Naive B cell (primary cell): ENCODE results near the gene SMAD3. TPM values are rescaled to one million over a fixed set of nuclear protein-coding genes. Genes with fewer than 3 reads are reported as not detected.
A peak's percentile ranks its signal among the peaks of the same experiment; 100 is the strongest.

ENCODE experiments used
- ATAC-seq, 2 donors: fragments of 150-1000 bp; cut with Tn5 transposase; 2 replicates each; pipeline ENCODE4 v1.10.0; 2021; ENCODE audit warnings: low read depth in 2 of 2, mild to moderate bottlenecking in 2 of 2, moderate library complexity in 2 of 2
- DNase-seq: peaks from one replicate; pipeline ENCODE4 v3.0.0; 2022
- H3K27ac Mint-ChIP-seq, 6 donors: one replicate each; pipeline ENCODE4 v1.8.0; 2020 to 2022; ENCODE audit warnings: mild to moderate bottlenecking in 6 of 6, mixed read lengths in 6 of 6, moderate library complexity in 5 of 6, inconsistent platforms in 2 of 6
- H3K27me3 Mint-ChIP-seq, 3 donors: one replicate each; pipeline ENCODE4 v1.8.0; 2021 to 2022; ENCODE audit warnings: mixed read lengths in 3 of 3, mild to moderate bottlenecking in 1 of 3
- H3K36me3 Mint-ChIP-seq, 2 donors: one replicate each; pipeline ENCODE4 v1.8.0; 2020 to 2022; ENCODE audit warnings: mixed read lengths in 2 of 2, inconsistent platforms in 1 of 2, mild to moderate bottlenecking in 1 of 2
- H3K4me1 Mint-ChIP-seq, 3 donors: one replicate each; pipeline ENCODE4 v1.8.0; 2020 to 2022; ENCODE audit warnings: mixed read lengths in 3 of 3, inconsistent platforms in 1 of 3, mild to moderate bottlenecking in 1 of 3, moderate library complexity in 1 of 3
- H3K4me3 Mint-ChIP-seq, 8 donors: one replicate each; pipeline ENCODE4 v1.8.0; 2020 to 2022; ENCODE audit warnings: mild to moderate bottlenecking in 8 of 8, mixed read lengths in 8 of 8, moderate library complexity in 8 of 8, inconsistent platforms in 2 of 8
- H3K9me3 Mint-ChIP-seq, 7 donors: one replicate each; pipeline ENCODE4 v1.8.0; 2020 to 2022; ENCODE audit warnings: mixed read lengths in 7 of 7, mild to moderate bottlenecking in 5 of 7, inconsistent platforms in 2 of 7, moderate library complexity in 1 of 7
- polyA plus RNA-seq, 6 donors: library from polyadenylated mRNA; unstranded; fragments of 300-500 nt; fragmentation: Illumina TruSeq; gene quantifications; one replicate each; pipeline ENCODE4 v1.2.3, GENCODE V29; 2021; ENCODE audit warnings: low read depth in 6 of 6

The SMAD3 gene
- polyA plus RNA-seq, 6 donors from 2014 or later, result 34.7 to 68.7 (median 38.0) TPM

GRCh38 chr15:67082007-67082536 is 16.7 kb downstream of the SMAD3 start:
- DNase-seq, result peak; percentile 64
- peak; percentile 16 to 17 for ATAC-seq

GRCh38 chr15:67083135-67083762 is 17.8 kb downstream of the SMAD3 start:
- DNase-seq, result peak; percentile 55

More at GRCh38 chr15:67082007-67082536, 16.7 kb downstream of the SMAD3 start:
- peak overlapping the region in 5 of 6 donors; percentile 98 to 99 (median 98) for H3K27ac Mint-ChIP-seq
- H3K4me1 Mint-ChIP-seq, result peaks cover 85 to 99% (median 92%) of the 10 kb centered on the region in 3 donors
- H3K9me3 Mint-ChIP-seq, result peaks cover 0 to 4% (median 0%) of the 10 kb centered on the region in 7 donors
- no peaks in the 10 kb centered on the region for H3K27me3 Mint-ChIP-seq
- peak overlapping the region; percentile 77 to 95 (median 88) for H3K4me3 Mint-ChIP-seq
- peaks cover 0 to 4% of the 10 kb centered on the region in 2 donors for H3K36me3 Mint-ChIP-seq

GRCh38 chr15:67084561-67084960 is 19.2 kb downstream of the SMAD3 start:
- Mint-ChIP-seq H3K27me3 (no peaks in the 10 kb centered on the region), H3K27ac (peak overlapping the region in 5 of 6 donors; percentile 98 to 99 (median 98)), H3K4me3 (peak overlapping the region; percentile 77 to 95 (median 88)), H3K4me1 (peaks cover 88 to 99% (median 96%) of the 10 kb centered on the region in 3 donors), H3K9me3 (peaks cover 0 to 4% (median 0%) of the 10 kb centered on the region in 7 donors), H3K36me3 (peaks cover 0 to 3% of the 10 kb centered on the region in 2 donors)
- no peak for ATAC-seq
- no peak for DNase-seq

More at GRCh38 chr15:67083135-67083762, 17.8 kb downstream of the SMAD3 start:
- ATAC-seq, result peak in 1 of 2 donors; percentile 9
- Mint-ChIP-seq H3K27me3 (no peaks in the 10 kb centered on the region), H3K4me3 (peak overlapping the region; percentile 77 to 95 (median 88)), H3K9me3 (peaks cover 0 to 4% (median 0%) of the 10 kb centered on the region in 7 donors), H3K4me1 (peaks cover 85 to 99% (median 92%) of the 10 kb centered on the region in 3 donors), H3K27ac (peak overlapping the region in 5 of 6 donors; percentile 98 to 99 (median 98)), H3K36me3 (peaks cover 0 to 4% of the 10 kb centered on the region in 2 donors)

GRCh38 chr15:67085237-67085817 is 19.9 kb downstream of the SMAD3 start:
- H3K4me3 Mint-ChIP-seq, result peak overlapping the region; percentile 54 to 95 (median 86)
- H3K4me1 Mint-ChIP-seq, result peaks cover 86 to 99% (median 96%) of the 10 kb centered on the region in 3 donors
- no peak for DNase-seq
- no peaks in the 10 kb centered on the region for H3K27me3 Mint-ChIP-seq
- peak overlapping the region in 5 of 6 donors; percentile 92 to 99 (median 98) for H3K27ac Mint-ChIP-seq
- H3K36me3 Mint-ChIP-seq, result no peaks in the 10 kb centered on the region
- peaks cover 0 to 4% (median 0%) of the 10 kb centered on the region in 7 donors for H3K9me3 Mint-ChIP-seq
- no peak for ATAC-seq

- DNase-seq (peak; percentile 68), ATAC-seq (peak; percentile 30 to 31)
- Mint-ChIP-seq H3K36me3 (no peaks in the 10 kb centered on the region), H3K4me3 (peak overlapping the region; percentile 54 to 95 (median 86)), H3K9me3 (peaks cover 0 to 4% (median 0%) of the 10 kb centered on the region in 7 donors), H3K27ac (peak overlapping the region in 5 of 6 donors; percentile 84 to 99 (median 98)), H3K27me3 (no peaks in the 10 kb centered on the region), H3K4me1 (peaks cover 86 to 99% (median 96%) of the 10 kb centered on the region in 3 donors)
Measured at GRCh38 chr15:67085818-67086636, 20.6 kb downstream of the SMAD3 start.

- peaks cover 86 to 99% (median 96%) of the 10 kb centered on the region in 3 donors for H3K4me1 Mint-ChIP-seq
- no peaks in the 10 kb centered on the region for H3K36me3 Mint-ChIP-seq
- no peaks in the 10 kb centered on the region for H3K27me3 Mint-ChIP-seq
- H3K27ac Mint-ChIP-seq, result peak overlapping the region in 5 of 6 donors; percentile 84 to 99 (median 98)
- H3K4me3 Mint-ChIP-seq, result peak overlapping the region; percentile 54 to 95 (median 86)
- DNase-seq, result no peak
- peaks cover 0 to 4% (median 0%) of the 10 kb centered on the region in 7 donors for H3K9me3 Mint-ChIP-seq
- ATAC-seq, result no peak
Measured at GRCh38 chr15:67086637-67086914, 21.2 kb downstream of the SMAD3 start.

GRCh38 chr15:67087507-67088172 is 22.2 kb downstream of the SMAD3 start:
- Mint-ChIP-seq H3K27ac (peak overlapping the region in 5 of 6 donors; percentile 49 to 99 (median 80)), H3K9me3 (peaks cover 0 to 4% (median 0%) of the 10 kb centered on the region in 7 donors), H3K36me3 (no peaks in the 10 kb centered on the region), H3K4me1 (peaks cover 85 to 100% (median 97%) of the 10 kb centered on the region in 3 donors), H3K4me3 (peak overlapping the region in 7 of 8 donors; percentile 32 to 95 (median 88)), H3K27me3 (no peaks in the 10 kb centered on the region)
- no peak for ATAC-seq
- no peak for DNase-seq

- Mint-ChIP-seq H3K9me3 (no peaks in the 10 kb centered on the region), H3K27ac (peak overlapping the region in 5 of 6 donors; percentile 70 to 98 (median 75)), H3K4me3 (peak overlapping the region in 7 of 8 donors; percentile 33 to 78 (median 69)), H3K4me1 (peaks cover 87 to 100% (median 97%) of the 10 kb centered on the region in 3 donors), H3K36me3 (no peaks in the 10 kb centered on the region), H3K27me3 (no peaks in the 10 kb centered on the region)
- no peak for DNase-seq
- ATAC-seq, result no peak
Measured at GRCh38 chr15:67089217-67090193, 24.1 kb downstream of the SMAD3 start.

GRCh38 chr15:67090297-67091070 is 25.1 kb downstream of the SMAD3 start:
- ATAC-seq (no peak), DNase-seq (no peak)
- Mint-ChIP-seq H3K27ac (peak overlapping the region in 5 of 6 donors; percentile 70 to 99 (median 97)), H3K4me1 (peaks cover 84 to 100% (median 99%) of the 10 kb centered on the region in 3 donors), H3K27me3 (no peaks in the 10 kb centered on the region), H3K36me3 (no peaks in the 10 kb centered on the region), H3K9me3 (no peaks in the 10 kb centered on the region), H3K4me3 (peak overlapping the region in 7 of 8 donors; percentile 33 to 78 (median 69))

GRCh38 chr15:67091071-67091979 is 25.9 kb downstream of the SMAD3 start:
- Mint-ChIP-seq H3K4me1 (peaks cover 83 to 100% (median 99%) of the 10 kb centered on the region in 3 donors), H3K9me3 (no peaks in the 10 kb centered on the region), H3K4me3 (peak overlapping the region; percentile 12 to 78 (median 62)), H3K27ac (peak overlapping the region in 5 of 6 donors; percentile 77 to 99 (median 98)), H3K36me3 (peaks cover 0 to 6% of the 10 kb centered on the region in 2 donors), H3K27me3 (no peaks in the 10 kb centered on the region)
- ATAC-seq (peak; percentile 31 to 45), DNase-seq (peak; percentile 64)
